Kasumi-1 (cell line): ENCODE data around the gene MARK1.

Experiments
- DNase-seq, 2 experiments: peaks; one replicate each; lab custom pipeline; 2025; lab: John Stamatoyannopoulos, UW

The MARK1 gene

DNA sequence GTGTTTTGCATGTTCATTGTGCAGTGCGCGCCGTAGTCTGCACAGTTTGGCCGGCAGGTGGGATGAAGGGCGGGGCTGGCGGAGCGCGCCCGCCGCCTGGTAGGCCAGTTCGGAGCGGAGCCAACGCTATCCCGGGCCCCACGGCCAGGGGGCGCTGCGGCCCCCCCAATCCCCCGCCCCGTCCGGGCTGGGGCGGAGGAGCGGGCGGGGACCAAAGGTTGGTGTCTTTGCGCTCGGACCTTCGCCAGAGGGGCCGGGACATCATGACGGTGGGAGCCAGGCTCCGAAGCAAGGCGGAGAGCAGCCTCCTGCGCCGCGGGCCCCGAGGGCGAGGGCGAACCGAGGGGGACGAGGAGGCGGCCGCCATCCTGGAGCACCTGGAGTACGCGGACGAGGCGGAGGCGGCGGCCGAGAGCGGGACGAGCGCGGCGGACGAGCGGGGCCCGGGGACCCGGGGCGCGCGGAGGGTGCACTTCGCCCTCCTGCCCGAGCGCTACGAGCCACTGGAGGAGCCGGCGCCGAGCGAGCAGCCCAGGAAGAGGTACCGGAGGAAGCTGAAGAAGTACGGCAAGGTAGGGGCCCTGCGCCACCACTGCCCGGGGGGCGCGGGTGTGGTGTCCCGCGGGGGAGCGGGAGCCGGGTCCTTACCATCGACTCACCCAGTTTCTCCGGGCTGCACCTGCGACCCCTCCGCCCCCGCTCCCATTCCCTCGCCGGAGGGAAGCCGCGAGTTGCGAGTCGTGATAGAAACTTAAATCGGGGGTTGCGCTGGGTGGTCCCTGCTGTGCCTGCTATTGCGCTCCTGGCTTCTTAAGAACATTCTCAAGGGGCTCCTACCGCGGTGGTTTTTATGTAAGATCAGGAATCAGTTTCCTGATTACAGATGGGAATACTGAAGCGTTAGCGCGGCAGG lies 162.5 kb downstream of the MARK1 start, which contains the start of gene C1orf115:
TSS of gene C1orf115 (plus strand) at position 224 of the 913 bp plus-strand sequence. CDS start at position 264, 40 bp downstream.
- peak in 1 of 2 experiments; percentile 10 for DNase-seq

DNA sequence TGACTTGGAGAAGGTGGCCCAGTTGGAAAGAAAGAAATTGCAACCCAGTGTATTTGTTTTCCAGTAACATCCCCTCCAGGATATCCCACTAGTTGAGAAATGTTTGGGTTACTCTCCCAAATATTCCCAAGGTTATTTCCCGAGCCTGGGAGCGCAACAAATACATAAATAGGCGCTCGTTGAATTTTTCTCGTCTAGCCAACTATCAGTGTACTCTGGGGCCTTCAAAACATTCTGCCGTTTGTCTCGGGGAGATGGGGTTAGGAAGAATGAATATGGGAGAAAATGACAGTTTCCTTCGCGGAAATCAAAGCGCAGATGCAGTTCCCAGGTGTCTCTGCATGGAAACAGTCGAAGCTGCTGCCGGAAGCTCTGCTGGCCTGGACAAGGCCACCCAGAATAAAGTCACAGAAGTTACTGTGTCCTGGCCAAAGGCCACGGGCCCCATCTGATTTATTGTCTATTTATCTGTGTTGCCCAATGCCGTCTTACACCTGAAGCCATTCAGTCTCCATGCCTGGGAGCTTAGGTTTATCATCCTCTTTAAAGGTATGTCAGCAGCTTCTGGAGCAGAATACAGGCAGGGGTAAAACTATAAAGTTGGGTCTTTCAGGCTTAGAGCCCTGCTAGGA lies 163.2 kb downstream of the MARK1 start:
- no peak for DNase-seq

DNA sequence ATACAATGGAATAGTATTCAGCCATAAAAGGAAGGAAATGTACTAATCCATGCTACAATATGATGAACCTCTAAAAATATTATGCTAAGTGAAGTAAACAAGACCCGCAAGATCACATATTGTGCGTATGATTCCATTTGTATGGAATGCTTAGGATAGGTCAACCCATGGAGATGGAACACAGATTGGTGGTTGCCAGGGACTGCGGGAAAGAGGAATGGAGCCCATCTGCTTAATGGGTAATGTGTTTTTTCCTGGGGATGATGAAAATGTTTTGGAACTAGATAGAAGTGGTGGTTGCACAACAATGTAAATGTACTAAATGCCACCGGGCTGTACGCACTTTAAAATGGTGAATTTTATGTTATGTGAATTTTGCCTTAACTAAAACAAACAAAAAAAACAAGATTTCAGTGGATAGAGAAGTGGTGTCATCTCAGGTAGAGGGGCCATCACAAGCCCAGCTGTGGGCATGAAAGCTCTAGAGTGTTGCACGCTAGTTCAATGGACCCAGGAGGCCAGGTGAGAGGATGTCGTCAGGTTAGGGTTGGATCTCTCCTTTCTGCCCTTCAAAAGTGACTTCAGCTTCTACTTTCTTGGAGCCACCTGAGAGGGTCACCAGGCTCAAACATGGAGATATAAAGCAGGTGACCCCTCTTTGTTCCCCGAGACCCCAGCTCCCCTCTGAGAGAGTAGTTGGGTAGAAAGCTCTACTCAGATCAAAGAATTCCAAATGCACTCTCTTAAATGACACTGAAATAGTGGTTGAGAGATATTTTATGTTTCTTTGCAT lies 164.7 kb downstream of the MARK1 start:
- no peak for DNase-seq

DNA sequence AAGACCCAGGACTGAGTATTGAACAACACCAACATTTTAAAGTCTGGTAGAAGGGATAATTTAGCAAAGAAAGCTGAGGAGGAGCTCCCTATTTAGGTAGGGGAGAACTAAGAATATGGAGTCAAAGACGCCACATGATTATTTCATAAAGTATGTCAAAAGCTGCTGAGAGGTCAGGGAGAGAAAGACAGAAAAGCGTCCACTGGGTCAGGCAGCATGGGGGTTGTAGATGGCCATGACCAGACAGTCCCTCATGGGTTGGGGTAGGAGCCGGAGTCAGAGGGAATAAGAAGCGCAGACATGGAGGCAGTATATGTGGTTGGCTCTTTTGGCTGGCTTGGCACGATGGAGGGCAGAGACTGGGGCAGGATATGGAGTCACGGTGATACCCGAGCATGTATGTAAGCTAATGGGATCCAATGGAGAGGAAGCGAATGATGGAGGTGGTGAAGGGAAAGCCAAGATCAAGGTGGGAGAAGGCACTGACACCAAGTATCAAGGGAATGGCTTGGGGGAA lies 167.0 kb downstream of the MARK1 start:
- DNase-seq, result no peak

DNA sequence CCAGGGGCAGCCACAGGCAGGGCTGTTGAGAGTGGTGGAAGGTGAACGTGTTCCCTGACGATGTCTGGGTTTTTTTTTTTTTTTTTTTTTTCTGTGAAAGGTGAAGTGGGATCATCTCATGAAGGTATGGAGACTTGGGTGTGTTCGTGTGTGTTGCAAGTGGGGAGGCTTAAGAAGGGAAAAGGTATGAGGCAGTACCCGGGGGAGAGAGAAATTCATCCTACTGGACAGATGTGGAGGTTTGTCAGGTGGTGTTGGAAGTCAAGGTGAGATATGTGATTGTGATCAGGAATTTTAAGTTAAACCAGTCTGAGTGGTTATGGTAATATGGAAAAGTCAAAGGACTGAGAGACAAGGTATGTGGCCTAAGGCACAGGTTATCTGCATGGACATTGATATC lies 167.5 kb downstream of the MARK1 start:
- no peak for DNase-seq

DNA sequence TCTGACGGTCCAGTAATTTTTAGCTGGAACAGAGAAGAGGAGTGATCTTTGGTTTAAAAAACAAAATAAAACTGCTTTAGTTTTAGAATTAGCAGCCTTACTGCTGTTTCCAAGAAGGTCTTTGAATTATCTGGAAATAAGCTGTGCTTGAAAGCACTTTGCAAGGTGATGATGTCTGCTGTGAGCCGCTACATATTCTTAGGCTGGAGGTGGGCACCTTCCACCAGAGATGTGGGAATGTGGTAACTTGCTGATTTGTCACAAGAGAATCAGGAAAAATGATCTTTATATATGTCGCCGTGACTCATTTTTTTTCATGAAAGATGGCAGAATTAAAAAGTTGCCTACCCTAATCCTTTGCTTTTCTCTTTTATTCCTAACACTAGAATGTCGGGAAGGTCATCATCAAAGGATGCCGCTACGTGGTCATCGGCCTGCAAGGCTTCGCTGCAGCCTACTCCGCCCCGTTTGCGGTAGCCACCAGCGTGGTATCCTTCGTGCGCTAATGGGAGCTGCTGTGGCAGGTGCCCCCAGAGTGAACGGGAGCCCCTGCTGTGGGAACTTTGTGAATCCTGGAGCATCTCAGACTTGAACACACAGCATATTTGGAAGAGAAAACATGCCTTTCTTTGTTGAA lies 168.4 kb downstream of the MARK1 start:
- DNase-seq, result no peak

DNA sequence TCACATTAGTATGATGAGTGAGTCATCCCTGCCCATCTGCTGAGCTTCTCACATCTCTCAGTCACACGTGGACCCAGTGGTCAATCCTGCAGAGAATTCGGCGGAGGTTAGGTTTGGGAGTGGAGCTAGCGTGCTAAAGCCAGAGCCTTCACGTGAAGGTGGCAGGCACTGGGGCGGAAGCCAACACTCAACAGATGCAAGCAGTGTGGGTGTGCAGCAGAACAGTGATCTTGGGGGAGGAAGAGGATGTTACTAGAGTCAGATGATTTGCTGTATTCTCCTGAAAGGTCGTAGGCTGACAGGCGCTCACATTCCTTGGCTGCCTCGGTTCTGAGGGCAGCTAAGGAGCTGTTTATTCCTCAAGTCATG lies 168.9 kb downstream of the MARK1 start:
- peak in 1 of 2 experiments; percentile 12 for DNase-seq

DNA sequence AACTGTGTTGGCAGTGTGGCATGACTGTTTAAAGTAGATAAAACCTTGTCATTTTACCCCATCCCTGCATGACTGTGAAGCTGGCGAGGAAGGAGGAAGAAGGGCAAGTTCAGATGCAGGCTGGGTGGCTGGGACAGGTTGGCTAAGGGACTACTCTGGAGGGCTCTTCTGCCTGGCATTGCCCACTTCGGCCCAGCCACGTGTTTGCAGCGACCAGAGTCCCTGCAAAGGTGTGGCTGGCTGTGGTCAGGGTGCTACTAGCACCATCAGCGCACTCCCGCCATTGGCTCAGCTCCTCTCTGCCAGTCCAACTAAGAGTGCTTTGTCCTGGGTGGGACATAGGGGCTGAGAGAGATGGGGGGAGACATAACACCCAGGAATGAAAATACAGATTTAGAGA lies 169.4 kb downstream of the MARK1 start:
- DNase-seq, result no peak

DNA sequence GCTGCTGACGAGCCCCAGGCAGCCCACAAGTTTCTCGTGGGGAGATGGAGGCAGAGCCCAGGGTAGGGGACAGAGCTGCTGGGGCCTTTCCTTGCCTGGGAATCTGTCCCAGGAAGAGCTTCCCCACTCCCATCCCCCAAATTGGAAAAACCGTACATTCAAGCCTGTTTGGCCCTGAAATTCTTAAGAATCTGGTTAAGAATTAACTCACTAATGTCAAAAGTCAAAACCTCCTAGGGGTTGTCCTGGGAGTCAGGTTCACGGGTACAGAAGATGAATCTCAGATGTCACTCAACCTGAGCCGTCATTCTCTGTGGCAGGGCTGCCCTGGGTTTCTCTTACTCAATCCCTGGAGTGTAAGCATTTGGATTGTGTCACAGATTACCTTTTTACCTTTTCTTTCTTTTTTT lies 170.7 kb downstream of the MARK1 start:
- DNase-seq, result no peak

DNA sequence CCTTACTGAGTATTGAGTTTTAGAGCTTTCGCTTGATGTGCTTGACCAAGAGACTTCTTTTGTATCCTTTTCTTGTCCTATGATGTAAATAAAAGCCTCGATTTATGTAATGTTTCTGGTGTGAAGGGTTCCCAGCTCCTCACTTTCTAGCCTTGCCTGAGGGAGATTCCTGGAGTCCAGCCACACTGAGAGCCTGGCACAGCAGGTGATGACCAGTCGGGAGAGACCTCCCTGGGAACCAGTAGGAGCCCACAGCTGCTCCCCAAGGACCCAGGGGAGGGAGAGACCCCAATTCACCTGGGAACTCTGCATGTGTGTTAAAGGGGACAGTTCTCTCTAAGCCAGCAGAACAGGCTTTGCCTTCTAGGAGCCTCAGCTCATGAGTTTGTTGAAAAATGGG lies 171.1 kb downstream of the MARK1 start:
- no peak for DNase-seq

DNA sequence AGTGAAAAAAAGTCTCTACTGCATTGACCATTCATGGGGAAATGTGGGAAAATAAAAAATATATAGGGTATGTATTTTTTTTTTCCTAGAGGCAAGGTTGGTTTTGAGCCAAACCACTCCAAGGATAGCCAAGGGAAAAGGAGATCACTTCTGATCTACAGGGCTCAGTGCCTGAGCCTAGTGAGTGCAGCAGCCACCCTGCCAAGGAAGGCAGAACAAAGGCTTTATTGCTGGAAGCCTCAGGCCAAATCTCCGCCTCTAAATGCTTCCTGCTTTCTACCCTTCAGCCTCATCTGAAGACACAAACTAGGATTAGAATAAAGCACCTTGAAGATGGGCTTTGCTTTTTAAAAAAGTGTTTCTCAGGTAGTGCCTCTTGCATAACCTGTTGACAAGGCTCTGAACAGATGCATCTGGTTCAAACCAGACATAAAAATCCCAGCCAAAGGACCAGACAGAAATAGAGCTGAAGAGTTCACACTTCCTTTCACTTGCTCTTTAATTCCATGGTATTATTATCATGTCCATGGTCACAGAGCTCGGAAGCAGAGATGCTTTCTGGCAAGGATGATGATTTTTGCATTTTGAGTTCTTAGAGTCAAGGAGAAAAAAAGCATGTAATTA lies 172.7 kb downstream of the MARK1 start:
- DNase-seq, result no peak

DNA sequence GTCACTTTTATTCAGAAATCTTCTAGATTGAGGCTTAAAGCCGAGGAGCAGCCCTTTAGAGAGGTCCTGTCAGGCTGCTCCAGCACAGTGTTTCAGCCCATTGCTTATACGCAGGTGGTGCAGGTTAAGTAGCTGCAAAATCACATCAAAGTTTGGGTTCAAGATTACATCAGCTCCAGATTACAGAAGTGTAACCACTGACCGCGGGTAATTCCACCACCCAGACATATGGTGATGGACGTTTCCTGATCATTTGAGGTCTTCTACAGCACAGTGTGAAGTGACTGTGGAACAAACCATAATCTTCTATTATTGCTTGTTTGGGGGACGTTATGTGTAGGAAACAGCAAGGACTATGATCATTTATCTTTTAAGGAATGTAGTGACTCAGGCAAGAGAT lies 174.0 kb downstream of the MARK1 start:
- DNase-seq, result no peak

DNA sequence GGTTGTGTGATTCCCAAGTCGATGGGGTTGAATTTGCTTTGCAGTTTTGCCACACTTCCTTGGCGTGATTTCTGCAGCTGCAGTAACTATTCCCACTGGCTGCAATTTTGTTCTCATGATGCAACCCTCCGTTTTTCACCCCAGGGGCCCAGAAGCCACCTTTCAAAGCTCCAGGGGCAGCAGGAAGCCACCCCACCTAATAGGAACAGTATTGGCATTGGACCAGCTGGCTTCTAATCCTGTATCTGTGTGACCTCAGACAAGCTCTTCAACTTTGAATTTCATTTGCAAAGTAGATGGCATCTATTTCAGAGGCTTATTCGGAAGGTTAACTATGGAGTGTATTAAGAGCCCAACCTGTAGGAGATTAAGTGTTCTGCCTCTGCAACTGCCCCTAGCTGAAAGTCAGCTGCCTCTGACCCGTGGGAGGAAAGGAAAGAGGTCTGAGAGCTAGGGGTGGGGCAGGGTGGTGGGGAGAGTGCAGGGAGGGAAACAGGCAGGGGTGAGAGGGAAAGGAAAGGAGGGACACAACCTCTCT lies 174.9 kb downstream of the MARK1 start:
- no peak for DNase-seq

DNA sequence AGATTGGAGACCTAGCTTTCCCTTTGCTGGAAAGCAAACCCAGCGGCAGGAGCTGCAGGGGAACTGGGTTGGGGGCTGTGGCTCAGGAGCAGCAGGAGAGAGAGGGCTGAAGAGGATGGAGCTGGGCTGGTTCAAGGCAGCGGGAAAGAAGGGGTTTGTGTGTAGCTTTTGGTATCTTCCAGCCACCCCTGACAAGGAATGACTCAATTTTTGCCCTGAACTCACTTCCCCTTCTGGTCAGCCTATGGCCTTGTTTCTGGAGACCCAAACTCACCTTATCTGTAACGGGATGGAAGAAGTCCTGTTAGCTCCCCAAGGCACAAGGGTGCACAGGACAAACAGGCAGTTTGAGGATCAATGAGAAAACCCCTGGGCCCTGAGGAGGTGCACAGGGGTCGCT lies 175.4 kb downstream of the MARK1 start:
- no peak for DNase-seq

DNA sequence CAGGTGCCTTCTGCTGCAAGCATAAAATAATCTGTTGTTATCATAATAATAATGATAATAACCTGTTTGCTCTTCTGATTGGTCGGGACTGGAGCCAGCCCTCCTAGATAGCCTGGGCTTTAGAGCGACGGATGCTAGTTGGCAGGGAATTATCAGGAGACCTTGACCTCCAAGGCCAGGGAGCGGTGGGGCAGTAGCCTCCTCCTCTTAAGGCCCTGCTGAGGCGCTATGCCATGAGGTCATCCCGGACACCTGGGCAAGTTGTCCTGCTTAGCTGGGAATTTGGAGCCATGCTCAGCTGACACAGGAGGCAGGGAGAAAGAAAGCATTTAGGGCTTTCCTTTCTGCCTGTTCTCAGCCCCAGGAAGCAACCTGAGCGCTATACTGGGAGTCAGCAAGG lies 177.8 kb downstream of the MARK1 start:
- no peak for DNase-seq

DNA sequence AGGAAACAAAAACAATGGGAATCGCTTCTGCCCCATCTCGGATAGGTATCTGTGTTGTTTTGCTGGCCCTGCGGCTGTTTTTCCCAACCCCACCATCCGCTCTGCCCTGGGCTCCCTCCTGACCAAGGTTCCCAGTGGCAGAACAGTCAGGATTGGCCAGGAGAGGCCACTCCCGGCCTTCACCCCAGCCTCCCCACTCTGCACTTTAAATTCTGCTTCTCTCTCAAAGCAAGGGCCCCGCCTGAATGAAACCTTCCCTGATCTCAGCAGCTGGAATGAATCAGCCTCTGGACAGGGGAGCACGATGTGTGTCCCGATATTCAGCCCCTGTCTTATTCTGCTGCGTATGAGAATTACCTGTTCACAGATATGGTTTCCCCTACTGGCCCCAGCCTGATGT lies 178.5 kb downstream of the MARK1 start:
- DNase-seq, result no peak

DNA sequence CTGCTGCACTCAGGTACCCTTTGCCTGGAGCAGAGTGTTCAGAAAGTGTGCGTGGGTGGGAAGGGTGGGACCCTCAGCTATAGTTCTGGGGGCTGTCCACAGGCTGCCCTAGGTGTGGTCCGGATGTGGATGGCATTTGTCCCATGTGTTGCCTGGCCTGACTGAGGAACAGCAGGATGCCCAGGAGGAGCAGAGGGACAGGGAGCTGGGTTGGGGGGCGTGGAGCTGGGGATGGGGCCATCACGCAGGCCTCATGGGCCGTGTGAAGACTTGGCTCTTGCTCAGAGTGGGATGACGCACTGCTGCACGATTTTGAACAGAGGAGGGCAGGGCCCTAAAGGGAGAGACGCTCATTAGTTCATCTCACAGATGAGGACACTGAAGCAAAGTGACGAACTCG lies 179.2 kb downstream of the MARK1 start:
- DNase-seq, result no peak

DNA sequence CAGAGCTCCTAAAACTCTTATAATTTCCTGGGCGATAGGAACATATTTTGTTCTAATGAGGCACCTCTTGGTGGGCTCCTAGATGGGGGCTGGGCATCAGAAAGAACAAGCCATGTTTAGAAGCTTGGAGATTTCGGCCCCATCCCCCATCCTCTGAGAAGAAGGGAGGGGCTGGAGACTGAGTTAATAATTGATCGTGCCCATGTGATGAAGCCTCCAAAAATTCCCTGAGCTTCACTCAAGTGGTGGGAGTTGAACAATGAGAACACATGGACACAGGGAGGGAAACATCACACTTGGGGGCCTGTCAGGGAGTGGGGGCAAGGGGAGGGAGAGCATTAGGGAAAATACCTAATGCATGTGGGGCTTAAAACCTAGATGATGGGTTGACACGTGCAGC lies 180.3 kb downstream of the MARK1 start:
- DNase-seq, result no peak

DNA sequence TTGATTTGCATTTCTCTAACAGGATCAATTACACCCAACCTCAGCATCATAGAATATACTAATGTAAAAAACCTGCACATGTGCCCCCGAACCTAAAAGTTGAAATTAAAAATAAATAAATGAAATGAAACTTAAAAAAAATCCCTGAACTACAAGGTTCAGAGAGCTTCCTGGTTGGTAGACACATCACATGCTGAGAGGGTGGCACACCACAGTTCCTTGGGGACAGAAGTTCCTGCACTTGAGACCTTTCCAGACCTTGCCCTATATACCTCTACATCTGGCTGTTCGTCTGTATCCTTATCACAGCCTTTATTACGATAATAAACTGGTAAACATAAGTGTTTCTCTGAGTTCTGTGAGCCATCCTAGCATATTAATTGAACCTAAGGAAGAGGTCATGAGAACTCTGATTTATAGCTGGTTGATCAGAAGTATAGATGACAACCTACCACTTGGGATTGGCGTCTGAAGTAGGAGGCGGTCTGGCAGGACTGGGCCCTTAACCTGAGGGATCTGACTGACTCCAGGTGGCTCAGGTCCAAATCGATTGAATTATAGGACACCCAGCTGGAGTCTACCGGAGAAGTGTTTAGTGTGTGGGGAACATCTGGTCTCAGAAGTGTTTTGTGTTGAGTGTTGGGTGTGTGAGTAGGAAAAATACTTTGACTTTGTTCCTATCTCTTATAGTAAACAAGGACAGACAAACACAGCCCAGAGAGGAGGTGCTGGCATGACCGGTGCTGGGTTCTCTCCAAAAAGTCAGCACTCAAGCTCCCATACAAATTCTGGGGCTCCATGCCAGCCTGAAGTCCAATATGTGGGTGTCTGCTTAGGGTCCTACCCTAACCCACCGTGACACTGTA lies 181.2 kb downstream of the MARK1 start:
- DNase-seq, result no peak

DNA sequence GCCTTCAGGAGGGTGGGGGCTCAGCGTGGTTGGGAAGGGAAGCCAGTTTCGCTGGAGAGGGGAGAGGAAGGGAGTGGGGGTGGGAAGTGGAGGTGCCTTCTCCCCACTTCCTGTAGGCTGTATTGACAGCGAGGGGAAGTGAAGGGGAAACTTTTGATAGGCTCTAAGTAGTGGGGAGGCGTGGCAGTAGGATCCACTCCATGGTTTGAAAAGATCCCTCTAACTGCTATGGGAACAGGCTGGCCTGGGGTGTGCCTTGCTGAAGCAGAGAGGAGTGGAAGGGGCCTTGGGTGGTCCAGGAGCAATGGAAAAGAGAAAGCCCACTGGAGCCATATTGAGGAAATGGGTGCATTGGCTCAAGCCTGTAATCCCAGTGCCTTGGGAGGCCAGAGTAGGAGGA lies 182.4 kb downstream of the MARK1 start:
- DNase-seq, result peak; percentile 25 to 33
